IPS-18c (cell line): ENCODE results near the gene IFI27L1.

ENCODE experiments used
- H3K4me3 ChIP-seq: 2 replicates; pipeline ENCODE4 v1.7.0; 2013; ENCODE audit warnings: low read depth, mild to moderate bottlenecking, low read length, moderate library complexity; ENCODE audit not compliant: insufficient read depth
- H3K9me3 ChIP-seq: one replicate; pipeline ENCODE4 v1.6.1; 2013; ENCODE audit warnings: mild to moderate bottlenecking, low read length, moderate library complexity; ENCODE audit not compliant: control insufficient read depth, insufficient read depth

The IFI27L1 gene

DNA sequence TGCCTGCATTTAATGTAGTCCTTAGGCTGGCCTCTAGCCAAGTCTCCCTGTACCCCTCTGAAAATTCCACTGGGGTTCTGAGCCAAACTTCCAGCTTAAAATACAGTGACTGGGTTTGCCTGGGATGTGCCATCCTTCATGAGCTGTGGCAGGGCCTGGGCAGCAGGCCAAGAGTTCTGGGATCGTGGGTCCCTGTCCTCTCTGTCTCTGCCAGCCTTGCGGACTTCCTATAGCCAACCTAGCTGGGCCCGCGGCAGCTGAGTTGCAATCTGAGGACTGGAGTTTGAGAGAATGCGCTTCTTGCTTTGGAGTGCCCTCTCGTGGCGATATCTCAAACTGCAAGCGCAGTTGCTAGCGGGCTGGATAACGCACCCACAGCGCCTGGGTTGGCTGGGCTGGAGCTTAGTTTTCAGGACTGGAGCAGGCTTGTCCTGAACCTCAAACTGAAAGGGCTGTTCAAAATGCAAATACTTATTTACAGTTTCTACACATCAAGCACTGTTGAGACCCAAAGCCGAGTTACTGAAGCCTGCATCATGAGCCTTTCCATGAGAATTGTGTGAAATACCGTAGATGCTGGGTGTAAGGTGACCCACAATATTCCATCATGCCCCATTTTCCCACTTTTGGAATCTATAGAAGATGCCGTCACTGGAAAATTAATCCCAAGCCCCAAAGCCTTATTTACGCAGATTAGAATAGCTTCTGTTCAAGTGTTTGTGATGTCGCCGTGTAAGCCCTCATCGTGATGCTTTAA is 55.6 kb downstream of the IFI27L1 start:
- H3K4me3 ChIP-seq = no peak overlapping the region

DNA sequence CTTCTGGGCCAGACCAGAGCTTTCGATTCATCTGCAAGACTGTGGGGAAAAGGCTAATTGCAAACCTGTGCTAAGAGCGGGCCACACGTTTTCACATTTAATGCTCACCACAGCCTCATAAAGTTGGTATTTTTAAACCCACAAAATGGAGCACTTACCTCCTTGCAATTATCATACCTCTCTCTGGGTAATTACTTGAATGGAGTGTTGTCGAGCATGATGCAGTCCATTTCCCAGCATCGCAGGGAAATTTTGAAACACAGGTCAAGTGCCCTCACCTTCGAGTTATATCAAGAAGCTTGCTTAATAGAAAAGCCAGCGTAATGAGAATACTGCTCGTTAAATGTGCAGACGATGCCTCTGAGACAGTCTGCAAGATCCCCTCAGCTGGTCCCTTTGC is 57.1 kb downstream of the IFI27L1 start:
- H3K9me3 ChIP-seq = no peaks in the 10 kb centered on the region
- no peak overlapping the region for H3K4me3 ChIP-seq

More for the DNA sequence above, 55.6 kb downstream of the IFI27L1 start:
- no peaks in the 10 kb centered on the region for H3K9me3 ChIP-seq

DNA sequence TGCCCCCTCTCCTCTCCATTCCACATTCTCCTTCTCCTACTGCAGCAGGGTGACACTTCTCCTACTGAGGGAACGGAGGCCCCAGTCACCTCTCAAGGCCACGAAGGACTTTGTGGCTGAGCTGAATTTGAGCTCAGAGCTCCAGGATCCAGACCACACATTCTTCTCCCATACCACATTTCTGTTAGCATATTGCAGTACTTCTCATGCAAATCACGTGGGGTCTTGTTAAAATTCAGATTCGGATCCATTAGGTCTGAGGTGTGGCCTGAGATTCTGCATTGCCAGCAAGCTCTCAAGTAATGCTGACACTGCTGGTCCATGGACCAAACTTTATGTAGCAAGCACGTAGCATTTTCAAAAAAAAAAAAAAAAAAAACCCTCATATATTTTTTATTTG is 57.9 kb downstream of the IFI27L1 start:
- H3K4me3 ChIP-seq = no peak overlapping the region
- H3K9me3 ChIP-seq = no peaks in the 10 kb centered on the region

DNA sequence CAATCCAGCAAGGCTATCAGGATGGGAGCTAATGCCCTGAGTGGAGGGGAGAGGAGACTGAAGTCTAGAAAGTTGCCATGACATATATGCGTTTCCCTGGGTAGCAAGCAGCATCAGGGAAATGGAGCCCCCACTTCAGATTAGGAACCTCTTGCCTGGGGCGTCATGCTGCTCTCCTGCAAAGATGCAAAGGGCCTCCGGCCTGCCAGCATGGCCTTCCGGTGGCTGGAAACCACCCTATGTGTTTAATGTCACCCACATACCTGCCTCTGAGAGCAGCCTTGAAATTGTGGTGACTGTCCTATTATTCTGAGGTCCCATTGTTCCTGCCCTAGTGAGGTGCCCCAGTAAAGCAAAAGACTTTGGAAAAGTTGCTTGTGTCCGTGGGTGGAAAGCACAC is 58.3 kb downstream of the IFI27L1 start:
- no peak overlapping the region for H3K4me3 ChIP-seq
- no peaks in the 10 kb centered on the region for H3K9me3 ChIP-seq

DNA sequence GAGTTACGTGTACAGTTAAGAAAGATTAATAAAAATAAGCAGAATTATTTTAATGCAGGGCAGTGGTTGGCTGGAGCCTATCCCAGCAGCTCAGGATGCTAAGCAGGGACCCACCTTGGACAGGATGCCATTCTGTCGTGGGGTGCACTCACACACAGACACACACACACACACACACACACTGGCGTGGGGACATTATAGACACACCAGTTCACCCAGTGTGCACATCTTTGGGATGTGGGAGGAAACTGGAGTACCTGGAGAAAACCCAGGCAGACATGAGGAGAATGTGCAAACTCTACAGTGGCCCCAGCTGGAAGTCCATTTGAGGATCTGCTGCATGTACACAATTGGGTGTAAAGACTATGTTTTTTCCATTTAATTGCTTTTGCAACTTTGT is 61.1 kb downstream of the IFI27L1 start:
- Histone ChIP-seq H3K9me3 (no peaks in the 10 kb centered on the region), H3K4me3 (no peak overlapping the region)

DNA sequence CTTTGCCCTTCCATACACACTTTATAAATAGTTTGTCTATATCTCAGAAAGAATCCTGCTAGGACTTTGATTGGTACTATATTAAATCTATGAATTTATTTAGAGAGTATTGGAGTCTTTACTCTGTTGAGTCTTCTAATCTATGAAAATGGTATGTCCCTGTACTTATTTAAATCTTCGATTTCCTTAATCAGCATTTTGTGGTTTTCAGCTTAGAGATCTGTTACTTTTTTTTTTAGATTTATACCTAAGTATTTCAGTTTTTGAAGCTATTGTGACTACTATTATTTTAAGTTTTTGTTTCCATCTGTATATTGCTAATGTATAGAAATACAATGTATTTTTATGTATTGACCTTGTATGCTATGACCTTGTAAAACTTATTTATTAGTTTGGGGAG is 61.7 kb downstream of the IFI27L1 start:
- Histone ChIP-seq H3K4me3 (no peak overlapping the region), H3K9me3 (no peaks in the 10 kb centered on the region)

DNA sequence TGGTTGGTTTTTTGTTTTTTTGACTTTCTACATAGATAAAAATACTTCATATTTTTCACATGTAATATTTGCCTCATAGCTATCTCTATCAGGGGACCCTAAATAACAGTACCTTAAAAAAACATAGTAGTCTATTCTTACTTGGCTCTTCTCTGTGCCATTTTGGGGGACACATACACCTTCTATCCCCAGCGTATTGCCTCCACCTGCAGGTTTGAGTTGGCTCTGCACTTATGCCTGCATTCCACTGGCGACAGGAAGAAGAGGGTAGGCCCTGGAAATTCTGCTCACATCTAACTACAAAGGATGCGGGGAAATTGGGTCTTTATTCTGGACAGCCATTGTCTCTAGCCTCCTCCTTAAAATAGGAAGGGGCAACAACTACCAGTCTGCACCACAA is 62.1 kb downstream of the IFI27L1 start:
- no peaks in the 10 kb centered on the region for H3K9me3 ChIP-seq
- no peak overlapping the region for H3K4me3 ChIP-seq

DNA sequence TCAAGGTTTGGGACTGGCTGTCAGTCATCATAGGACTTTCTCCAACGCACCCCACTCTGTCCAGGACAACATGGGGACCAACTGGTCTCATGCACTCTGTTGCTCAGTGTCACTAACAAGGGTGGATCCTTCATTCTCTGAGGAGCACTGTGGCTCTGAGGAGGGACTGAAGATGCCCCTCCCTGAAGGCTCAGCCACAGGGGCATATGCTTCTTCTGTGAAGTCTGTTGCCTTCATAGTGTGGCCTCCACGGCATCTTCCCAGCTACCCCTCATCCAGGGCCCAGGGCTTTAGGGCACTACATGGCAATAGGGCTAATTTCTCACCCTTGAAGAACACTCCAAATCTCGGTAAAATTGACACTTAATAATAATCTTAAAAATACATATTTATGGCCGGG is 62.6 kb downstream of the IFI27L1 start:
- no peak overlapping the region for H3K4me3 ChIP-seq
- no peaks in the 10 kb centered on the region for H3K9me3 ChIP-seq

GRCh38 chr14:94144765-94145164 is 63.7 kb downstream of the IFI27L1 start:
- H3K4me3 ChIP-seq = no peak overlapping the region

DNA sequence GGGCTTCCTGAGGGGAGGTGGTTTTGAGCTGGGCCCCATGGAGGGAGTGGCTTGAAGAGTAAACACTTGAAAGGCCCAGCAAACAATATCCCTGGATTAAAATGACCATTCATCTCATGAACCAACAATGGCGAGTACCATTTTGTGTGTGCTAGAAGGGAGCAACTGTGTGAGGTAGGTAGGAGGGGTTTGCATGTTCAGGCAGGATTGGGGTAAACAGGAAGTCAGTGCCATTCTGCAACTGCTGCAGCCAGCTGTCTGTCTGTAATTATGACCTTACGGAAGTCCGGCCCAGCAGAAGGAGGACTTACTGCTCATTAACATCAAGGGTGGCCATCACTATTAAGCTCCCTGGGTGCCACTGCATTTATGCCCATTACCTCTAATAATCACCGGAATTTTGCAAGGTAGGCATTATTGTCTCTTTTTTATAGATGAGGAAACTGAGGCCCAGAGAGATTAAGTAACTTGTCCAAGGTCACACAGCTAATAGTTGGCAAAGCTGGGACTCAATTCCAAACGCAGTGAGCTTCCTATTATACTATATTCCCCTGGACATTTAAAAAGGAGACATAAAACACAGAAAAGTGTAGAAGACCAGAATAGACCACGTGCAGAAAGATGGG is 64.9 kb downstream of the IFI27L1 start:
- Histone ChIP-seq H3K9me3 (no peaks in the 10 kb centered on the region), H3K4me3 (no peak overlapping the region)

More at GRCh38 chr14:94144765-94145164, 63.7 kb downstream of the IFI27L1 start:
- H3K9me3 ChIP-seq = no peaks in the 10 kb centered on the region
